ENCODE measurements around the gene CX3CR1. TPM values are rescaled to one million over a fixed set of nuclear protein-coding genes. Genes with fewer than 3 reads are reported as not detected.

The CX3CR1 gene
- total and polyA plus RNA-seq, 9 of the 15 experiments (the other 6 are each of a cell fraction or from before 2014, with no cell fraction given) = 0.03 to 0.21 TPM; not detected in 7

GRCh38 chr3:39264053-39264452 is 15.8 kb downstream of the CX3CR1 start:
- H3K79me2 ChIP-seq (ENCODE audit: control insufficient read depth, insufficient read depth, low read length) = no peaks in the 10 kb centered on the region
- 1% methylated on average over 3 of the region's 3 CpGs for WGBS (ENCODE audit: insufficient coverage, low coverage, missing lambda C conversion rate)
- POLR2A ChIA-PET = interaction anchor here (0.6 kb wide), 1 partner anchor 51 kb away, joined by 3 read pairs; no protein-coding TSS in a partner anchor
- TF ChIP-seq, protein P1, sequence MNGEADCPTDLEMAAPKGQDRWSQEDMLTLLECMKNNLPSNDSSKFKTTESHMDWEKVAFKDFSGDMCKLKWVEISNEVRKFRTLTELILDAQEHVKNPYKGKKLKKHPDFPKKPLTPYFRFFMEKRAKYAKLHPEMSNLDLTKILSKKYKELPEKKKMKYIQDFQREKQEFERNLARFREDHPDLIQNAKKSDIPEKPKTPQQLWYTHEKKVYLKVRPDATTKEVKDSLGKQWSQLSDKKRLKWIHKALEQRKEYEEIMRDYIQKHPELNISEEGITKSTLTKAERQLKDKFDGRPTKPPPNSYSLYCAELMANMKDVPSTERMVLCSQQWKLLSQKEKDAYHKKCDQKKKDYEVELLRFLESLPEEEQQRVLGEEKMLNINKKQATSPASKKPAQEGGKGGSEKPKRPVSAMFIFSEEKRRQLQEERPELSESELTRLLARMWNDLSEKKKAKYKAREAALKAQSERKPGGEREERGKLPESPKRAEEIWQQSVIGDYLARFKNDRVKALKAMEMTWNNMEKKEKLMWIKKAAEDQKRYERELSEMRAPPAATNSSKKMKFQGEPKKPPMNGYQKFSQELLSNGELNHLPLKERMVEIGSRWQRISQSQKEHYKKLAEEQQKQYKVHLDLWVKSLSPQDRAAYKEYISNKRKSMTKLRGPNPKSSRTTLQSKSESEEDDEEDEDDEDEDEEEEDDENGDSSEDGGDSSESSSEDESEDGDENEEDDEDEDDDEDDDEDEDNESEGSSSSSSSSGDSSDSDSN (IDR thresholded peaks at IDR 0.05; ENCODE audit: borderline replicate concordance in 1 of 2, low read depth in 2 of 2, low read length in 2 of 2) = no peak
- TF ChIP-seq MAZ (CRISPR knock-in tag; conservative IDR thresholded peaks at IDR 0.05 in 1 of 2, IDR thresholded peaks at IDR 0.05 in 1 of 2) (no peak), NR2F6 (CRISPR knock-in tag; IDR thresholded peaks at IDR 0.05) (no peak), ZNF766 (CRISPR knock-in tag; conservative IDR thresholded peaks at IDR 0.05) (no peak), SP1 (CRISPR knock-in tag; IDR thresholded peaks at IDR 0.05) (no peak), CHD4 (IDR thresholded peaks at IDR 0.05; ENCODE audit: insufficient read depth, insufficient replicate concordance, low read depth, low read length, poor library complexity, severe bottlenecking) (no peak), THRAP3 (IDR thresholded peaks at IDR 0.05; ENCODE audit: borderline replicate concordance) (no peak), BRD4 (IDR thresholded peaks at IDR 0.05) (no peak), ZNF318 (IDR thresholded peaks at IDR 0.05; ENCODE audit: borderline replicate concordance in 1 of 2, low read depth in 1 of 2) (no peak), GABPB2 (CRISPR knock-in tag; conservative IDR thresholded peaks at IDR 0.05) (no peak), ZFX (CRISPR knock-in tag; IDR thresholded peaks at IDR 0.05) (no peak)

More at GRCh38 chr3:39264053-39264452, 15.8 kb downstream of the CX3CR1 start:
- H3K4me2 ChIP-seq (ENCODE audit: insufficient read depth, low read length) = no peak overlapping the region
- no peak overlapping the region for H3K4me3 ChIP-seq
- no TSS peak for BruUV-seq (replicated peaks)
- DNase-seq (ENCODE audit: extremely low read depth in 1 of 4, low spot score in 3 of 4) (no peak), ATAC-seq (no peak), FAIRE-seq (no peak)
- no peak overlapping the region for H3K9ac ChIP-seq (ENCODE audit: insufficient read depth in 1 of 2, low read depth in 2 of 2, low read length in 2 of 2)
- no peaks in the 10 kb centered on the region for H3K9me1 ChIP-seq (ENCODE audit: control insufficient read depth, insufficient read depth, low read length)
- intact Hi-C loops (cut with micrococcal nuclease) (no loop called here), in situ Hi-C loops (cut with MboI) (no loop called here)
- H2AFZ ChIP-seq (ENCODE audit: low read depth, low read length) = no peak overlapping the region
- CTCF ChIA-PET (ENCODE audit: low intra/inter-chr PET ratio) = no interaction called here
- no peak overlapping the region for H3K27ac ChIP-seq (ENCODE audit: extremely low read depth, low read depth, low read length)
- H3K4me1 ChIP-seq (replicated peaks in 1 of 2; ENCODE audit: control insufficient read depth in 2 of 2, insufficient read depth in 2 of 2, low read length in 2 of 2) = no peaks in the 10 kb centered on the region; a peak in 2 of 5 replicates
- no peaks in the 10 kb centered on the region for H4K20me1 ChIP-seq (replicated peaks; ENCODE audit: control insufficient read depth, insufficient read depth, low read length)
- peaks cover 14 to 48% of the 10 kb centered on the region in 2 experiments; a peak in 4 of 5 replicates for H3K27me3 ChIP-seq (ENCODE audit: control insufficient read depth in 2 of 2, insufficient read depth in 2 of 2, low read length in 2 of 2)
- no peaks in the 10 kb centered on the region for H3K36me3 ChIP-seq (ENCODE audit: control insufficient read depth, insufficient read depth, low read length)
- no peaks in the 10 kb centered on the region for H3K9me3 ChIP-seq (replicated peaks; ENCODE audit: control insufficient read depth, insufficient read depth, low read depth, low read length)
